ENCODE results near the gene CMTR1. TPM values are rescaled to one million over a fixed set of nuclear protein-coding genes. Genes with fewer than 3 reads are reported as not detected.

Gene CMTR1
- polyA plus RNA-seq, 1 of the 3 experiments (the other 2 are of a cell fraction), result 19.8 TPM

DNA sequence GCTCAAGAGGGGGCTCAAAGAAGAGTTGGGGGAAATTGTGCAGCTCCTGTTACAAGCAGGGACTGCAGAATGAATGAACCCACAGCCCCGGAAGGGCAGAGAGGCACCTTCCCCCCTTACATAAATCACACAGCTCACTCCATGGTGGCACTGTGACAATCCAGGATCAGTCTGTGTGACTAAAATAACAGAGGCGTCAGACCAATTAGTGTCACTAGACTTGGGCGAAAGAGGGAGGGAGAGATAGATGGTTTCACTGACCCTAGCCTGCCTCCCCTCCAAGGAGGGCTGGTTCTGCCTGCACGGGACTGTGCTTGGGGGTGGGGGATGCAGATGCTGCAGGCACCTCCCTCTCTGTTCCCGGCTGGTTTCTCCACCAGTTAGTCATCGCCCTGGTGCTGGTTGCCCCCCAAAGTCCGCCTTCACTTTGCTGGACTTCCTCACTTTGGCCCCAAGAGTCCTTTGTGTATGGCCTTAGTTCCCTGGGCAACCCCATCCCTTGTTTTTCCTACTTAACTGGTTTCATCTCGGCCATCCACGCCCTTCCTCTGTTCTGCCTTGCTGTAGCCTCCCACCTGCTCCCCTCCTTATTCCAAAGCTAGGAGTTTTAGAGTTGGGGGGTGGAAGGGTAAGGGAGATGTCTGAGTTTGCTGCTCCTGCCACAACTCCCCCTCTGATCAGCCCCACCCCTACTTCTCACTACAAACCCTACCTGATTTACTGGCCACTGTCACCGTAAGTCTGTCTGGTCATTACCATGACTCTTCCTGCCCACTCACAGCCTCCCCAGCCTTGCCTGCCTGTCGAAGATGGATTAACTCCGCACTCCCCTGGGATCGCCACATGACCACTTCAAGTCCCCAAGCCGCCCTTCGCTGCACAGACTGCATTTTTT lies 48.9 kb downstream of the CMTR1 start:
- Histone ChIP-seq H3K27ac (ENCODE audit: low read depth in 2 of 2, low read length in 1 of 2) (no peak overlapping the region), H3K9ac (no peak overlapping the region), H3F3A (replicated peaks; ENCODE audit: insufficient read depth) (no peaks in the 10 kb centered on the region), H3K9me2 (no peaks in the 10 kb centered on the region), H3K27me3 (ENCODE audit: insufficient read depth) (no peaks in the 10 kb centered on the region), H3K4me3 (ENCODE audit: low read depth in 2 of 2, low read length in 1 of 2) (no peak overlapping the region), H2AFZ (ENCODE audit: low read depth) (no peak overlapping the region), H3K79me2 (ENCODE audit: insufficient read depth) (no peaks in the 10 kb centered on the region), H3K9me3 (no peaks in the 10 kb centered on the region), H4K20me1 (ENCODE audit: insufficient read depth) (no peaks in the 10 kb centered on the region), H3K4me2 (no peak overlapping the region), H3K36me3 (replicated peaks in 1 of 2; ENCODE audit: control insufficient read depth in 1 of 2, insufficient read depth in 2 of 2, low read length in 1 of 2) (peaks cover 10 to 65% of the 10 kb centered on the region in 2 experiments), H3K4me1 (ENCODE audit: control insufficient read depth in 1 of 2, insufficient read depth in 2 of 2, low read depth in 1 of 2, low read length in 1 of 2) (peaks cover 0 to 12% of the 10 kb centered on the region in 2 experiments; a peak in 1 of 4 replicates)
- ChIA-PET POLR2A (interaction anchor here (1.0 to 1.8 kb wide), 2 partner anchors 22 to 84 kb away, joined by 3 to 4 read pairs; no protein-coding TSS in a partner anchor), CTCF (interaction anchor here (1.0 to 10.8 kb wide), 8 partner anchors 21 to 216 kb away, joined by 3 to 116 read pairs (median 4); partner anchors contain the start of gene MDGA1)
- DNase-seq, result no peak
- WGBS (ENCODE audit: low lambda C conversion rate), result 93% methylated on average over 12 of the region's 15 CpGs
- TF ChIP-seq FOXM1 (IDR thresholded peaks at IDR 0.05; ENCODE audit: low read depth) (no peak), MXI1 (IDR thresholded peaks at IDR 0.05; ENCODE audit: low read depth, low read length) (no peak), YY1 (IDR thresholded peaks at IDR 0.05; ENCODE audit: low read depth) (no peak), TAF1 (IDR thresholded peaks at IDR 0.05; ENCODE audit: borderline replicate concordance, low read depth, low read length) (no peak), TEAD4 (IDR thresholded peaks at IDR 0.05; ENCODE audit: borderline replicate concordance, insufficient read depth) (no peak), RXRA (IDR thresholded peaks at IDR 0.05; ENCODE audit: borderline replicate concordance, low read depth) (no peak), JUND (IDR thresholded peaks at IDR 0.05) (no peak)
- TF ChIP-seq, protein P1, sequence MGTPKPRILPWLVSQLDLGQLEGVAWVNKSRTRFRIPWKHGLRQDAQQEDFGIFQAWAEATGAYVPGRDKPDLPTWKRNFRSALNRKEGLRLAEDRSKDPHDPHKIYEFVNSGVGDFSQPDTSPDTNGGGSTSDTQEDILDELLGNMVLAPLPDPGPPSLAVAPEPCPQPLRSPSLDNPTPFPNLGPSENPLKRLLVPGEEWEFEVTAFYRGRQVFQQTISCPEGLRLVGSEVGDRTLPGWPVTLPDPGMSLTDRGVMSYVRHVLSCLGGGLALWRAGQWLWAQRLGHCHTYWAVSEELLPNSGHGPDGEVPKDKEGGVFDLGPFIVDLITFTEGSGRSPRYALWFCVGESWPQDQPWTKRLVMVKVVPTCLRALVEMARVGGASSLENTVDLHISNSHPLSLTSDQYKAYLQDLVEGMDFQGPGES (IDR thresholded peaks at IDR 0.05; ENCODE audit: low read depth, low read length), result no peak
- TF ChIP-seq, protein P2, sequence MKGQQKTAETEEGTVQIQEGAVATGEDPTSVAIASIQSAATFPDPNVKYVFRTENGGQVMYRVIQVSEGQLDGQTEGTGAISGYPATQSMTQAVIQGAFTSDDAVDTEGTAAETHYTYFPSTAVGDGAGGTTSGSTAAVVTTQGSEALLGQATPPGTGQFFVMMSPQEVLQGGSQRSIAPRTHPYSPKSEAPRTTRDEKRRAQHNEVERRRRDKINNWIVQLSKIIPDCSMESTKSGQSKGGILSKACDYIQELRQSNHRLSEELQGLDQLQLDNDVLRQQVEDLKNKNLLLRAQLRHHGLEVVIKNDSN (IDR thresholded peaks at IDR 0.05; ENCODE audit: borderline replicate concordance, low read depth), result no peak
- TF ChIP-seq, protein P3, sequence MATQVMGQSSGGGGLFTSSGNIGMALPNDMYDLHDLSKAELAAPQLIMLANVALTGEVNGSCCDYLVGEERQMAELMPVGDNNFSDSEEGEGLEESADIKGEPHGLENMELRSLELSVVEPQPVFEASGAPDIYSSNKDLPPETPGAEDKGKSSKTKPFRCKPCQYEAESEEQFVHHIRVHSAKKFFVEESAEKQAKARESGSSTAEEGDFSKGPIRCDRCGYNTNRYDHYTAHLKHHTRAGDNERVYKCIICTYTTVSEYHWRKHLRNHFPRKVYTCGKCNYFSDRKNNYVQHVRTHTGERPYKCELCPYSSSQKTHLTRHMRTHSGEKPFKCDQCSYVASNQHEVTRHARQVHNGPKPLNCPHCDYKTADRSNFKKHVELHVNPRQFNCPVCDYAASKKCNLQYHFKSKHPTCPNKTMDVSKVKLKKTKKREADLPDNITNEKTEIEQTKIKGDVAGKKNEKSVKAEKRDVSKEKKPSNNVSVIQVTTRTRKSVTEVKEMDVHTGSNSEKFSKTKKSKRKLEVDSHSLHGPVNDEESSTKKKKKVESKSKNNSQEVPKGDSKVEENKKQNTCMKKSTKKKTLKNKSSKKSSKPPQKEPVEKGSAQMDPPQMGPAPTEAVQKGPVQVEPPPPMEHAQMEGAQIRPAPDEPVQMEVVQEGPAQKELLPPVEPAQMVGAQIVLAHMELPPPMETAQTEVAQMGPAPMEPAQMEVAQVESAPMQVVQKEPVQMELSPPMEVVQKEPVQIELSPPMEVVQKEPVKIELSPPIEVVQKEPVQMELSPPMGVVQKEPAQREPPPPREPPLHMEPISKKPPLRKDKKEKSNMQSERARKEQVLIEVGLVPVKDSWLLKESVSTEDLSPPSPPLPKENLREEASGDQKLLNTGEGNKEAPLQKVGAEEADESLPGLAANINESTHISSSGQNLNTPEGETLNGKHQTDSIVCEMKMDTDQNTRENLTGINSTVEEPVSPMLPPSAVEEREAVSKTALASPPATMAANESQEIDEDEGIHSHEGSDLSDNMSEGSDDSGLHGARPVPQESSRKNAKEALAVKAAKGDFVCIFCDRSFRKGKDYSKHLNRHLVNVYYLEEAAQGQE (IDR thresholded peaks at IDR 0.05; ENCODE audit: low read depth, low read length), result no peak
- TF ChIP-seq, protein P4, sequence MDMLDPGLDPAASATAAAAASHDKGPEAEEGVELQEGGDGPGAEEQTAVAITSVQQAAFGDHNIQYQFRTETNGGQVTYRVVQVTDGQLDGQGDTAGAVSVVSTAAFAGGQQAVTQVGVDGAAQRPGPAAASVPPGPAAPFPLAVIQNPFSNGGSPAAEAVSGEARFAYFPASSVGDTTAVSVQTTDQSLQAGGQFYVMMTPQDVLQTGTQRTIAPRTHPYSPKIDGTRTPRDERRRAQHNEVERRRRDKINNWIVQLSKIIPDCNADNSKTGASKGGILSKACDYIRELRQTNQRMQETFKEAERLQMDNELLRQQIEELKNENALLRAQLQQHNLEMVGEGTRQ (IDR thresholded peaks at IDR 0.05; ENCODE audit: borderline replicate concordance, low read depth, low read length), result no peak

Data from SK-N-SH (cell line).